Activated CD4-positive, alpha-beta T cell treated with anti-CD3 and anti-CD28 coated beads, Interleukin-10, Interleukin-2, amounts not matched to agents 100 ng/mL and 50 ng/mL, durations not matched to agents 16 hours and 8 hours (primary cell): ENCODE measurements around the gene H2BK1.

Source experiments
- DNase-seq: peaks from one replicate; pipeline ENCODE4 v3.0.0-alpha.2; 2020

Gene H2BK1

GRCh38 chr7:151198945-151199848 lies 11.1 kb downstream of the H2BK1 start:
- DNase-seq: no peak

GRCh38 chr7:151197932-151198331 lies 12.4 kb downstream of the H2BK1 start:
- no peak for DNase-seq

- no peak for DNase-seq
These were observed 14.5 kb downstream of the H2BK1 start for GRCh38 chr7:151195616-151196450.

- no peak for DNase-seq
These were observed 16.1 kb downstream of the H2BK1 start for GRCh38 chr7:151194188-151194587.

- DNase-seq: no peak
These were observed 16.9 kb downstream of the H2BK1 start for GRCh38 chr7:151193203-151193978.

GRCh38 chr7:151192002-151192539 lies 18.2 kb downstream of the H2BK1 start:
- no peak for DNase-seq

- no peak for DNase-seq
These were observed 18.7 kb downstream of the H2BK1 start for GRCh38 chr7:151191544-151191943.

- DNase-seq: no peak
These were observed 21.2 kb downstream of the H2BK1 start for GRCh38 chr7:151189038-151189437.

GRCh38 chr7:151188252-151188542 lies 22.1 kb downstream of the H2BK1 start:
- no peak for DNase-seq

GRCh38 chr7:151187409-151188251 lies 22.7 kb downstream of the H2BK1 start:
- DNase-seq: no peak

- no peak for DNase-seq
These were observed 23.5 kb downstream of the H2BK1 start, which contains the start of gene ASB10 for GRCh38 chr7:151186640-151187408. Gene ASB10 (minus strand): TSS chr7:151187250. CDS start chr7:151187130, 120 bp downstream.

GRCh38 chr7:151185762-151186639 lies 24.3 kb downstream of the H2BK1 start:
- DNase-seq: no peak

GRCh38 chr7:151181011-151181431 lies 29.3 kb downstream of the H2BK1 start:
- DNase-seq: no peak

- DNase-seq: no peak
These were observed 30.3 kb downstream of the H2BK1 start for GRCh38 chr7:151179946-151180345.

- DNase-seq: no peak
These were observed 30.9 kb downstream of the H2BK1 start for GRCh38 chr7:151179287-151179860.

GRCh38 chr7:151178831-151179230 lies 31.5 kb downstream of the H2BK1 start:
- DNase-seq: no peak

GRCh38 chr7:151178236-151178635 lies 32.1 kb downstream of the H2BK1 start:
- DNase-seq: no peak

GRCh38 chr7:151177310-151177709 lies 33.0 kb downstream of the H2BK1 start:
- no peak for DNase-seq

- no peak for DNase-seq
These were observed 33.9 kb downstream of the H2BK1 start for GRCh38 chr7:151176401-151176800.
